Left lung (tissue), 10 donors: ENCODE data around the gene CPNE8. TPM values are rescaled to one million over a fixed set of nuclear protein-coding genes. Genes with fewer than 3 reads are reported as not detected.

ENCODE experiments used
- ATAC-seq: fragments of 200-7000 bp; cut with Tn5 transposase; one replicate; pipeline ENCODE4 v1.9.1; 2020; ENCODE audit warnings: moderate library complexity
- DNase-seq, 4 donors: peaks; one replicate each; pipeline ENCODE4 v3.0.0-alpha.2; 2013 to 2020
- H3K27ac ChIP-seq, 2 donors: fragments of 200-600 bp; sonication (generic) in 1 of 2; one replicate each; pipeline versions ENCODE4 v1.5.0 to v1.8.0; 2020 to 2021
- H3K27me3 ChIP-seq, 2 donors: fragments of 200-600 bp; sonication (generic) in 1 of 2; one replicate each; pipeline versions ENCODE4 v1.5.0 to v1.8.0; 2020 to 2021
- H3K36me3 ChIP-seq, 2 donors: fragments of 200-600 bp; sonication (generic) in 1 of 2; one replicate each; pipeline versions ENCODE4 v1.5.0 to v1.8.0; 2020 to 2021
- H3K4me1 ChIP-seq, 2 donors: fragments of 200-600 bp; one replicate each; pipeline ENCODE4 v1.8.0; 2021
- H3K4me3 ChIP-seq, 2 donors: fragments of 200-600 bp; sonication (generic) in 1 of 2; one replicate each; pipeline versions ENCODE4 v1.5.0 to v1.8.0; 2020 to 2021; ENCODE audit warnings: mild to moderate bottlenecking in 1 of 2
- H3K9me3 ChIP-seq, 2 donors: fragments of 200-600 bp; sonication (generic) in 1 of 2; one replicate each; pipeline versions ENCODE4 v1.5.0 to v1.8.0; 2020 to 2021
- CTCF ChIP-seq, 2 donors: fragments of 200-600 bp; sonication (generic) in 1 of 2; IDR thresholded peaks; one replicate each; pipeline versions ENCODE4 v1.5.0 to v1.8.0; 2021; ENCODE audit warnings: antibody characterized with exemption in 2 of 2
- intact Hi-C, 2 donors: fragments of 100-400 bp; cut with DNase I; formaldehyde crosslinking; loops; one replicate each; pipeline versions ENCODE4 v1.11.2 to v1.14.2; 2022
- polyA plus RNA-seq, 6 donors: library from polyadenylated mRNA; unstranded; fragments of 120-200 nt; gene quantifications; one replicate each; pipeline ENCODE4 v1.2.1, GENCODE V29; 2013; ENCODE audit not compliant: insufficient read length in 6 of 6
- total RNA-seq, 2 donors: library from RNA; stranded (reverse); fragmentation: NEBNext Ultra II Directional; extraction: Animal tissue kit (Norgen Biotek cat#: 25700); gene quantifications; one replicate each; pipeline ENCODE4 v1.2.1, GENCODE V29; 2021
- donor health status: DM: no; HTN: yes; CAD: no.
- donor health status: DM: no; HTN: no; CAD: no.

Gene CPNE8
- total and polyA plus RNA-seq, 8 donors, result 6.4 to 25.8 (median 9.3) TPM

- H3K4me3 ChIP-seq, result peak overlapping the region; percentile 69 to 73
- peaks cover 0 to 31% of the 10 kb centered on the region in 2 donors for H3K4me1 ChIP-seq
- intact Hi-C loops, result no loop called here
- no peak for DNase-seq
- no peaks in the 10 kb centered on the region for H3K9me3 ChIP-seq
- no peaks in the 10 kb centered on the region for H3K27me3 ChIP-seq
- TF ChIP-seq CTCF (IDR thresholded peaks at IDR 0.05), result no peak
- H3K27ac ChIP-seq, result peak overlapping the region; percentile 94 to 96
- ATAC-seq, result no peak
- H3K36me3 ChIP-seq, result no peaks in the 10 kb centered on the region
These were observed 2.0 kb upstream of the CPNE8 start for GRCh38 chr12:38907201-38907923.

GRCh38 chr12:38906482-38907200, 1.2 kb upstream of the CPNE8 start:
- DNase-seq (peak; percentile 69 to 95 (median 90)), ATAC-seq (peak; percentile 88)
- Histone ChIP-seq H3K27ac (peak overlapping the region; percentile 94 to 96), H3K4me3 (peak overlapping the region; percentile 69 to 73), H3K9me3 (no peaks in the 10 kb centered on the region), H3K36me3 (no peaks in the 10 kb centered on the region), H3K4me1 (peaks cover 0 to 36% of the 10 kb centered on the region in 2 donors), H3K27me3 (no peaks in the 10 kb centered on the region)
- peak; percentile 76 to 89 for TF ChIP-seq CTCF (IDR thresholded peaks at IDR 0.05)
- intact Hi-C loops, result no loop called here

- H3K4me3 ChIP-seq, result peak overlapping the region; percentile 69 to 73
- ATAC-seq (peak; percentile 82), DNase-seq (peak; percentile 24 to 92 (median 80))
- no peak for TF ChIP-seq CTCF (IDR thresholded peaks at IDR 0.05)
- no peaks in the 10 kb centered on the region for H3K36me3 ChIP-seq
- H3K4me1 ChIP-seq, result peaks cover 0 to 42% of the 10 kb centered on the region in 2 donors
- H3K9me3 ChIP-seq, result no peaks in the 10 kb centered on the region
- intact Hi-C loops, result no loop called here
- peak overlapping the region; percentile 94 to 96 for H3K27ac ChIP-seq
- no peaks in the 10 kb centered on the region for H3K27me3 ChIP-seq
These were observed 583 bp downstream of the CPNE8 start for GRCh38 chr12:38904537-38905479.

- DNase-seq (no peak), ATAC-seq (no peak)
- H3K27me3 ChIP-seq, result no peaks in the 10 kb centered on the region
- peak overlapping the region in 1 of 2 donors; percentile 96 for H3K27ac ChIP-seq
- no peak for TF ChIP-seq CTCF (IDR thresholded peaks at IDR 0.05)
- H3K4me3 ChIP-seq, result peak overlapping the region in 1 of 2 donors; percentile 73
- no peaks in the 10 kb centered on the region for H3K9me3 ChIP-seq
- H3K4me1 ChIP-seq, result peaks cover 0 to 42% of the 10 kb centered on the region in 2 donors
- no peaks in the 10 kb centered on the region for H3K36me3 ChIP-seq
- intact Hi-C loops, result no loop called here
These were observed 1.8 kb downstream of the CPNE8 start for GRCh38 chr12:38903596-38903995.
